ENCODE data around the gene CCDC170. TPM values are rescaled to one million over a fixed set of nuclear protein-coding genes. Genes with fewer than 3 reads are reported as not detected.

Gene CCDC170
- polyA plus RNA-seq, 1 of the 3 experiments (the other 2 are of a cell fraction), result not detected

DNA sequence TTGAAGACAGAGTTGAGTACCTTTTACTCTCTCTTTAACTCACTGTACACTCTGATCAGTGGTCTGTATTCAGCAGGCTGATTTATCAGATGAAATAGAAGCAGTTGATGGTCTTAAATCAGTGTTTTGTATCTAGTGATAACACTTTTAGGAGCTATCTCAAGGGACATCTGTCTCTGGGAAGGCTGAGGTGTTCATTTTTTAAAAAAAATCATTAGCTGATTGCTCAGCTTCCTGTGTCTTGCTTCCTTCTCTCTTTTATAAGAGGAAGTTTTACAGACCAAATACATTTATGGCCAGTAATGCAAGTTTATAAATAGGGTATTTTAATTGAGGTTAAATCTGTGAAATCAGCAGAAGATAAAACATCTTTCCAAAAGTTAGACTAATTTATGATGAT, 12.0 kb upstream of the CCDC170 start (continued):
- no peak for TF ChIP-seq JUND (IDR thresholded peaks at IDR 0.05)
- no peak for TF ChIP-seq MXI1 (IDR thresholded peaks at IDR 0.05; ENCODE audit: low read depth, low read length)
- TF ChIP-seq, protein P1, sequence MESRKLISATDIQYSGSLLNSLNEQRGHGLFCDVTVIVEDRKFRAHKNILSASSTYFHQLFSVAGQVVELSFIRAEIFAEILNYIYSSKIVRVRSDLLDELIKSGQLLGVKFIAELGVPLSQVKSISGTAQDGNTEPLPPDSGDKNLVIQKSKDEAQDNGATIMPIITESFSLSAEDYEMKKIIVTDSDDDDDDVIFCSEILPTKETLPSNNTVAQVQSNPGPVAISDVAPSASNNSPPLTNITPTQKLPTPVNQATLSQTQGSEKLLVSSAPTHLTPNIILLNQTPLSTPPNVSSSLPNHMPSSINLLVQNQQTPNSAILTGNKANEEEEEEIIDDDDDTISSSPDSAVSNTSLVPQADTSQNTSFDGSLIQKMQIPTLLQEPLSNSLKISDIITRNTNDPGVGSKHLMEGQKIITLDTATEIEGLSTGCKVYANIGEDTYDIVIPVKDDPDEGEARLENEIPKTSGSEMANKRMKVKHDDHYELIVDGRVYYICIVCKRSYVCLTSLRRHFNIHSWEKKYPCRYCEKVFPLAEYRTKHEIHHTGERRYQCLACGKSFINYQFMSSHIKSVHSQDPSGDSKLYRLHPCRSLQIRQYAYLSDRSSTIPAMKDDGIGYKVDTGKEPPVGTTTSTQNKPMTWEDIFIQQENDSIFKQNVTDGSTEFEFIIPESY (IDR thresholded peaks at IDR 0.05; ENCODE audit: borderline replicate concordance, low read depth), result no peak
- TF ChIP-seq RCOR1 (IDR thresholded peaks at IDR 0.05; ENCODE audit: low read length), result no peak
- no peak for TF ChIP-seq NFIC (IDR thresholded peaks at IDR 0.05; ENCODE audit: borderline replicate concordance)
- TF ChIP-seq, protein P2, sequence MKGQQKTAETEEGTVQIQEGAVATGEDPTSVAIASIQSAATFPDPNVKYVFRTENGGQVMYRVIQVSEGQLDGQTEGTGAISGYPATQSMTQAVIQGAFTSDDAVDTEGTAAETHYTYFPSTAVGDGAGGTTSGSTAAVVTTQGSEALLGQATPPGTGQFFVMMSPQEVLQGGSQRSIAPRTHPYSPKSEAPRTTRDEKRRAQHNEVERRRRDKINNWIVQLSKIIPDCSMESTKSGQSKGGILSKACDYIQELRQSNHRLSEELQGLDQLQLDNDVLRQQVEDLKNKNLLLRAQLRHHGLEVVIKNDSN (IDR thresholded peaks at IDR 0.05; ENCODE audit: borderline replicate concordance, low read depth), result no peak
- TF ChIP-seq YY1 (IDR thresholded peaks at IDR 0.05; ENCODE audit: low read depth), result no peak
- TF ChIP-seq EZH2phosphoT487 (IDR thresholded peaks at IDR 0.05; ENCODE audit: borderline replicate concordance, low read depth), result no peak
- TF ChIP-seq FOSL2 (IDR thresholded peaks at IDR 0.05; ENCODE audit: borderline replicate concordance, low read depth), result no peak

DNA sequence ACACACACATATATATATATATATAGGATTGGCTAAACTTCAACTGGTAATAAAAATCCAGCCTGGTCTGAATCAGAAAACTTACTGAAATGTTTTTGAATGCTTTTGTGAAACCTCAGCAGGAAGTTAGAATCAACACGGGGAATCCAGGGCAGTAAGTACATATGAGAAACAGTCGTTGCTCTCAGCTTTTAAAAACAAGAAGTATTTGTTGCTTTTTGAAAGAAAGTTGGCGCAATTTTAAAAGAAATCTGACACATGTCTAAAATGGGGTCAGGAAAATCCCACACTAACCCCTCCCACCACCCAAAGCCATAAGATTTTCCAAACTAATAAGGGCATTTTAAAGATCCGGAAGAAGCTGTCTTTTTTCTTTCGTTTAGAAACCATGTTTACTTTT, 11.5 kb upstream of the CCDC170 start:
- no peak overlapping the region for H3K27ac ChIP-seq (ENCODE audit: low read depth in 2 of 2, low read length in 1 of 2)
- no peak overlapping the region for H3K9ac ChIP-seq

More for the DNA sequence above, 11.5 kb upstream of the CCDC170 start:
- DNase-seq, result no peak
- Histone ChIP-seq H3K27me3 (ENCODE audit: insufficient read depth) (no peaks in the 10 kb centered on the region), H4K20me1 (ENCODE audit: insufficient read depth) (no peaks in the 10 kb centered on the region), H3F3A (replicated peaks; ENCODE audit: insufficient read depth) (no peaks in the 10 kb centered on the region), H3K36me3 (replicated peaks in 1 of 2; ENCODE audit: control insufficient read depth in 1 of 2, insufficient read depth in 2 of 2, low read length in 1 of 2) (no peaks in the 10 kb centered on the region), H3K4me1 (ENCODE audit: control insufficient read depth in 1 of 2, insufficient read depth in 2 of 2, low read depth in 1 of 2, low read length in 1 of 2) (no peaks in the 10 kb centered on the region), H3K4me2 (no peak overlapping the region), H3K9me3 (no peaks in the 10 kb centered on the region), H3K9me2 (no peaks in the 10 kb centered on the region), H2AFZ (ENCODE audit: low read depth) (no peak overlapping the region), H3K4me3 (ENCODE audit: low read depth in 2 of 2, low read length in 1 of 2) (no peak overlapping the region), H3K79me2 (ENCODE audit: insufficient read depth) (no peaks in the 10 kb centered on the region)
- CTCF ChIA-PET, result interaction anchor here (1.3 to 1.6 kb wide), 2 partner anchors 11 to 158 kb away, joined by 3 to 4 read pairs; no protein-coding TSS in a partner anchor
- no peak for TF ChIP-seq EZH2phosphoT487 (IDR thresholded peaks at IDR 0.05; ENCODE audit: borderline replicate concordance, low read depth)
- TF ChIP-seq, protein P3, sequence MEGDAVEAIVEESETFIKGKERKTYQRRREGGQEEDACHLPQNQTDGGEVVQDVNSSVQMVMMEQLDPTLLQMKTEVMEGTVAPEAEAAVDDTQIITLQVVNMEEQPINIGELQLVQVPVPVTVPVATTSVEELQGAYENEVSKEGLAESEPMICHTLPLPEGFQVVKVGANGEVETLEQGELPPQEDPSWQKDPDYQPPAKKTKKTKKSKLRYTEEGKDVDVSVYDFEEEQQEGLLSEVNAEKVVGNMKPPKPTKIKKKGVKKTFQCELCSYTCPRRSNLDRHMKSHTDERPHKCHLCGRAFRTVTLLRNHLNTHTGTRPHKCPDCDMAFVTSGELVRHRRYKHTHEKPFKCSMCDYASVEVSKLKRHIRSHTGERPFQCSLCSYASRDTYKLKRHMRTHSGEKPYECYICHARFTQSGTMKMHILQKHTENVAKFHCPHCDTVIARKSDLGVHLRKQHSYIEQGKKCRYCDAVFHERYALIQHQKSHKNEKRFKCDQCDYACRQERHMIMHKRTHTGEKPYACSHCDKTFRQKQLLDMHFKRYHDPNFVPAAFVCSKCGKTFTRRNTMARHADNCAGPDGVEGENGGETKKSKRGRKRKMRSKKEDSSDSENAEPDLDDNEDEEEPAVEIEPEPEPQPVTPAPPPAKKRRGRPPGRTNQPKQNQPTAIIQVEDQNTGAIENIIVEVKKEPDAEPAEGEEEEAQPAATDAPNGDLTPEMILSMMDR (IDR thresholded peaks at IDR 0.05), result no peak
- TF ChIP-seq ELF1 (IDR thresholded peaks at IDR 0.05), result no peak
- TF ChIP-seq, protein P4, sequence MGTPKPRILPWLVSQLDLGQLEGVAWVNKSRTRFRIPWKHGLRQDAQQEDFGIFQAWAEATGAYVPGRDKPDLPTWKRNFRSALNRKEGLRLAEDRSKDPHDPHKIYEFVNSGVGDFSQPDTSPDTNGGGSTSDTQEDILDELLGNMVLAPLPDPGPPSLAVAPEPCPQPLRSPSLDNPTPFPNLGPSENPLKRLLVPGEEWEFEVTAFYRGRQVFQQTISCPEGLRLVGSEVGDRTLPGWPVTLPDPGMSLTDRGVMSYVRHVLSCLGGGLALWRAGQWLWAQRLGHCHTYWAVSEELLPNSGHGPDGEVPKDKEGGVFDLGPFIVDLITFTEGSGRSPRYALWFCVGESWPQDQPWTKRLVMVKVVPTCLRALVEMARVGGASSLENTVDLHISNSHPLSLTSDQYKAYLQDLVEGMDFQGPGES (IDR thresholded peaks at IDR 0.05; ENCODE audit: low read depth, low read length), result no peak
- no peak for TF ChIP-seq POLR2AphosphoS5 (IDR thresholded peaks at IDR 0.05; ENCODE audit: low read depth, low read length)
- no peak for TF ChIP-seq MXI1 (IDR thresholded peaks at IDR 0.05; ENCODE audit: low read depth, low read length)
- 70% methylated on average over 5 of the region's 5 CpGs for WGBS (ENCODE audit: low lambda C conversion rate)
- POLR2A ChIA-PET, result no interaction called here
